ENCODE results near the gene KIRREL1. TPM values are rescaled to one million over a fixed set of nuclear protein-coding genes. Genes with fewer than 3 reads are reported as not detected.

The KIRREL1 gene
- total and polyA plus RNA-seq, 2 of the 8 experiments (the other 6 are each of a cell fraction or from before 2014, with no cell fraction given): 14.2 to 39.0 TPM

GRCh38 chr1:158028969-158029368, 35.5 kb downstream of the KIRREL1 start (continued):
- no peak for TF ChIP-seq KDM4A (IDR thresholded peaks at IDR 0.05; ENCODE audit: low read depth, low read length, severe bottlenecking)
- no peak for TF ChIP-seq EZH2 (IDR thresholded peaks at IDR 0.05; ENCODE audit: low read depth, low read length, severe bottlenecking)
- no peak for TF ChIP-seq JUND (IDR thresholded peaks at IDR 0.05; ENCODE audit: low read length)
- no peak for TF ChIP-seq GTF2F1 (IDR thresholded peaks at IDR 0.05; ENCODE audit: borderline replicate concordance, low read depth, low read length)
- no peak for TF ChIP-seq CHD2 (IDR thresholded peaks at IDR 0.05; ENCODE audit: low read length)
- no peak for TF ChIP-seq BACH1 (IDR thresholded peaks at IDR 0.05; ENCODE audit: low read length)
- no peak for TF ChIP-seq SRF (IDR thresholded peaks at IDR 0.05; ENCODE audit: low read depth, low read length)
